HEK293 (cell line): ENCODE results near the gene USP37.
A peak's percentile ranks its signal among the peaks of the same experiment; 100 is the strongest.

Experiments
- CTCF ChIA-PET: fragments of 350-600 bp; formaldehyde crosslinking; extraction: SDS; loops from one replicate; lab custom pipeline; 2021; ENCODE audit warnings: antibody characterized with exemption; lab: Yijun Ruan, JAX
- POLR2A ChIA-PET: fragments of 300-600 bp; formaldehyde crosslinking; extraction: SDS; loops from one replicate; lab custom pipeline; 2020; ENCODE audit warnings: antibody characterized with exemption, inconsistent platforms; lab: Yijun Ruan, JAX
- H3K27ac ChIP-seq: fragments of 200-500 bp; sonication (Bioruptor generic); 2 replicates; pipeline ENCODE4 v1.5.1; 2014; ENCODE audit warnings: low read depth, low read length, control low read depth, inconsistent platforms; ENCODE audit errors: extremely low read depth
- H3K36me3 ChIP-seq, 2 experiments: fragments of 200-500 bp in 1 of 2; sonication (Bioruptor generic) in 1 of 2; 1 replicate in 1 of 2; 2 replicates in 1 of 2; pipeline ENCODE4 v1.5.1; 2014 to 2017; ENCODE audit warnings: inconsistent platforms in 2 of 2, low read length in 2 of 2; ENCODE audit not compliant: control insufficient read depth in 2 of 2, insufficient read depth in 1 of 2
- H3K4me1 ChIP-seq: fragments of 200-500 bp; sonication (Bioruptor generic); 2 replicates; pipeline ENCODE4 v1.5.1; 2014; ENCODE audit warnings: mild to moderate bottlenecking, low read length, inconsistent platforms; ENCODE audit not compliant: control insufficient read depth, insufficient read depth
- H3K4me3 ChIP-seq: 2 replicates; pipeline ENCODE4 v1.5.1; 2011; ENCODE audit warnings: low read depth, mild to moderate bottlenecking, control low read depth, low read length, moderate library complexity
- H3K9me3 ChIP-seq: fragments of 200-500 bp; sonication (Bioruptor generic); 2 replicates; pipeline ENCODE4 v1.5.1; 2014; ENCODE audit warnings: low read depth, low read length, inconsistent platforms; ENCODE audit not compliant: control insufficient read depth, insufficient read depth
- HOXC10 ChIP-seq: sonication (generic); formaldehyde crosslinking; IDR thresholded peaks from 2 replicates; pipeline ENCODE4 v1.8.1; 2023; ENCODE audit warnings: mild to moderate bottlenecking, missing genetic modification reagents
- ZBTB1 ChIP-seq: fragments of 450-650 bp; formaldehyde crosslinking; IDR thresholded peaks from 2 replicates; pipeline ENCODE4 v1.5.1; 2016; ENCODE audit warnings: missing biosample characterization, missing genetic modification characterization
- ZBTB21 ChIP-seq: fragments of 450-650 bp; formaldehyde crosslinking; IDR thresholded peaks from 2 replicates; pipeline ENCODE4 v1.5.1; 2017; ENCODE audit warnings: missing biosample characterization, missing genetic modification characterization
- ZFP3 ChIP-seq: fragments of 450-650 bp; formaldehyde crosslinking; IDR thresholded peaks from 2 replicates; pipeline ENCODE4 v1.5.1; 2016; ENCODE audit warnings: low read depth, missing biosample characterization, missing genetic modification characterization
- ZIC2 ChIP-seq: fragments of 450-650 bp; formaldehyde crosslinking; IDR thresholded peaks from 2 replicates; pipeline ENCODE4 v1.5.1; 2016; ENCODE audit warnings: missing biosample characterization, missing genetic modification characterization
- ZNF174 ChIP-seq: fragments of 450-650 bp; formaldehyde crosslinking; IDR thresholded peaks from 2 replicates; pipeline ENCODE4 v1.5.0; 2017; ENCODE audit warnings: missing biosample characterization, mild to moderate bottlenecking, missing genetic modification characterization
- ZNF488 ChIP-seq: fragments of 450-650 bp; formaldehyde crosslinking; IDR thresholded peaks from 2 replicates; pipeline ENCODE4 v1.5.1; 2016; ENCODE audit warnings: missing biosample characterization, missing genetic modification characterization

Gene USP37

GRCh38 chr2:218400930-218401881 is 166.9 kb downstream of the USP37 start:
- Histone ChIP-seq H3K9me3 (no peaks in the 10 kb centered on the region), H3K27ac (peak overlapping the region; percentile 84; the same call in 1 of the 2 replicates), H3K36me3 (peaks cover 0 to 41% of the 10 kb centered on the region in 2 experiments; a peak in 1 of 3 replicates), H3K4me3 (peak overlapping the region; percentile 80), H3K4me1 (peaks cover 20% of the 10 kb centered on the region)
- ChIA-PET POLR2A (interaction anchor here (0.5 to 1.4 kb wide), 8 partner anchors 11 to 258 kb away, joined by 3 to 10 read pairs (median 4); partner anchors contain the start of genes AAMP, BCS1L, PNKD and ZNF142), CTCF (no interaction called here)
- TF ChIP-seq ZFP3 (tag by site-specific recombination) (no peak), HOXC10 (no peak), ZNF488 (tag by site-specific recombination) (no peak), ZBTB1 (no peak), ZBTB21 (no peak), ZNF174 (no peak), ZIC2 (tag by site-specific recombination) (no peak)
